Breast epithelium (tissue), 4 donors: ENCODE data around the gene TMEM266. TPM values are rescaled to one million over a fixed set of nuclear protein-coding genes. Genes with fewer than 3 reads are reported as not detected.

Experiments
- DNase-seq, 2 donors: peaks; one replicate each; pipeline ENCODE4 v3.0.0-alpha.2; 2019; ENCODE audit warnings: low spot score in 2 of 2
- H3K27ac ChIP-seq, 2 donors: fragments of 200-600 bp; sonication (generic) in 1 of 2; one replicate each; pipeline ENCODE4 v1.5.1; 2016 to 2019; ENCODE audit warnings: mild to moderate bottlenecking in 1 of 2
- H3K27me3 ChIP-seq, 2 donors: fragments of 200-600 bp; sonication (generic) in 1 of 2; one replicate each; pipeline versions ENCODE4 v1.5.1 to v1.6.0; 2017 to 2019; ENCODE audit warnings: control low read depth in 1 of 2, mild to moderate bottlenecking in 1 of 2
- H3K36me3 ChIP-seq: fragments of 200-600 bp; one replicate; pipeline ENCODE4 v1.5.1; 2019
- H3K4me1 ChIP-seq, 2 donors: fragments of 200-600 bp; sonication (generic); one replicate each; pipeline ENCODE4 v1.5.1; 2016 to 2019; ENCODE audit warnings: control low read depth in 1 of 2
- H3K4me3 ChIP-seq, 3 donors: fragments of 200-600 bp; sonication (generic); 1 replicate in 2 of 3; 2 replicates in 1 of 3; pipeline ENCODE4 v1.5.1; 2016 to 2019; ENCODE audit warnings: mild to moderate bottlenecking in 3 of 3, moderate library complexity in 2 of 3
- H3K9me3 ChIP-seq, 2 donors: fragments of 200-600 bp; sonication (generic) in 1 of 2; one replicate each; pipeline ENCODE4 v1.5.1; 2016 to 2019; ENCODE audit warnings: control low read depth in 1 of 2
- POLR2A ChIP-seq: fragments of 450-650 bp; IDR thresholded peaks from one replicate; pipeline ENCODE4 v1.6.1; 2016; ENCODE audit warnings: antibody characterized with exemption, mild to moderate bottlenecking, moderate library complexity
- POLR2AphosphoS5 ChIP-seq, 3 donors: sonication (generic); formaldehyde crosslinking; IDR thresholded peaks; one replicate each; pipeline ENCODE4 v1.6.1; 2017; ENCODE audit warnings: antibody characterized with exemption in 3 of 3
- intact Hi-C: fragments of 100-400 bp; cut with DNase I; formaldehyde crosslinking; loops from one replicate; pipeline ENCODE4 v1.15.1; 2023; ENCODE audit warnings: low total_unique reads
- total RNA-seq, 3 donors: library from RNA; depleted of rRNA; stranded (reverse); fragments of >200 nt; gene quantifications; one replicate each; pipeline ENCODE4 v1.1.0, GENCODE V29; 2016
- TF ChIP-seq, protein P1 (sequence below), 3 donors: fragments of 450-650 bp; IDR thresholded peaks; one replicate each; pipeline ENCODE4 v1.5.1; 2016 to 2017; ENCODE audit warnings: antibody characterized with exemption in 3 of 3, mild to moderate bottlenecking in 3 of 3, moderate library complexity in 3 of 3

TMEM266 gene
- total RNA-seq, 3 donors from 2014 or later = 0.29 to 0.32 TPM; not detected in 1

DNA sequence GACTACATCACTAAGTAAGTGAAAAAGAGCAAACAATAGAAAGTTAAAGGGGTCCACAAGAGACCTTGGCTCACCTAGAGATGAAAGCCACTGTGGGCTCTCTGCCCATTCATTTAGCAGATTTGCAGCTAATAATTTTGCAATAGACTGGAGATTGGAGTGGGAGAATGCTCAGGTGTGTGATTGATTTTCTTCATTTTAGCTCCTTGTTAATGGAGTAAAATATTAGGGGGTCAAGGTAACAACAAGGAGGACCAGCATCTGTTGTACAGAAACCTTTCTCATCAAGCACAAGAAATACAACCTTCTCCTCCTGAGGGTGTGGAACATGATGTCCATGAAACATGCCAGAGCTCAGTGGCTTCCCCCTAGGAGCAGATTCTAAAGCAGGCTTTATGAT is 63.2 kb downstream of the TMEM266 start:
- Histone ChIP-seq H3K27me3 (no peaks in the 10 kb centered on the region), H3K4me1 (no peaks in the 10 kb centered on the region), H3K27ac (no peak overlapping the region), H3K9me3 (no peaks in the 10 kb centered on the region), H3K4me3 (no peak overlapping the region), H3K36me3 (no peaks in the 10 kb centered on the region)
- TF ChIP-seq POLR2A (no peak), POLR2AphosphoS5 (IDR thresholded peaks at IDR 0.05) (no peak)
- TF ChIP-seq, protein P1, sequence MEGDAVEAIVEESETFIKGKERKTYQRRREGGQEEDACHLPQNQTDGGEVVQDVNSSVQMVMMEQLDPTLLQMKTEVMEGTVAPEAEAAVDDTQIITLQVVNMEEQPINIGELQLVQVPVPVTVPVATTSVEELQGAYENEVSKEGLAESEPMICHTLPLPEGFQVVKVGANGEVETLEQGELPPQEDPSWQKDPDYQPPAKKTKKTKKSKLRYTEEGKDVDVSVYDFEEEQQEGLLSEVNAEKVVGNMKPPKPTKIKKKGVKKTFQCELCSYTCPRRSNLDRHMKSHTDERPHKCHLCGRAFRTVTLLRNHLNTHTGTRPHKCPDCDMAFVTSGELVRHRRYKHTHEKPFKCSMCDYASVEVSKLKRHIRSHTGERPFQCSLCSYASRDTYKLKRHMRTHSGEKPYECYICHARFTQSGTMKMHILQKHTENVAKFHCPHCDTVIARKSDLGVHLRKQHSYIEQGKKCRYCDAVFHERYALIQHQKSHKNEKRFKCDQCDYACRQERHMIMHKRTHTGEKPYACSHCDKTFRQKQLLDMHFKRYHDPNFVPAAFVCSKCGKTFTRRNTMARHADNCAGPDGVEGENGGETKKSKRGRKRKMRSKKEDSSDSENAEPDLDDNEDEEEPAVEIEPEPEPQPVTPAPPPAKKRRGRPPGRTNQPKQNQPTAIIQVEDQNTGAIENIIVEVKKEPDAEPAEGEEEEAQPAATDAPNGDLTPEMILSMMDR (IDR thresholded peaks at IDR 0.05) = no peak
- intact Hi-C loops = loop anchor here (10.0 kb wide), 1 partner anchor 112 kb away; no protein-coding TSS in a partner anchor
- no peak for DNase-seq

DNA sequence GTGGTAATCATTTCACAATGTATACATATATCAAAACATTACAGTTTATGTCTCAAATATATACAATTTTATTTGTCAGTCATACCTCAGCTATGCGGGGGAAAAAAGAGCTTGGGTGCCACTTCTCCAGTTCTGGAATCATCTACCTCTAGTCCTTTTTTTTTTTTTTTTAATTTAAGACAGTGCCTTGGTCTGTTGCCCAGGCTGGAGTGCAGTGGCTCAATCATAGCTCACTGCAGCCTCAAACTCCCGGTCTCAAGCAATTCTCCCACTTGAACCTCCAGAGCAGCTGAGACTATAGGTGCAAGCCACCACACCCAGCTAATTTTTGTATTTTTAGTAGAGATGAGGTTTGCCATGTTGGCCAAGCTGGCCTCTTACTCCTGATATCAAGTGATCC is 67.4 kb downstream of the TMEM266 start:
- Histone ChIP-seq H3K27ac (no peak overlapping the region), H3K4me3 (no peak overlapping the region), H3K4me1 (no peaks in the 10 kb centered on the region), H3K36me3 (no peaks in the 10 kb centered on the region), H3K9me3 (no peaks in the 10 kb centered on the region), H3K27me3 (no peaks in the 10 kb centered on the region)
- TF ChIP-seq, protein P1 (IDR thresholded peaks at IDR 0.05) = no peak
- no peak for TF ChIP-seq POLR2AphosphoS5 (IDR thresholded peaks at IDR 0.05)
- TF ChIP-seq POLR2A = no peak
- DNase-seq = no peak
- intact Hi-C loops = loop anchor here (10.0 kb wide), 1 partner anchor 108 kb away; no protein-coding TSS in a partner anchor

DNA sequence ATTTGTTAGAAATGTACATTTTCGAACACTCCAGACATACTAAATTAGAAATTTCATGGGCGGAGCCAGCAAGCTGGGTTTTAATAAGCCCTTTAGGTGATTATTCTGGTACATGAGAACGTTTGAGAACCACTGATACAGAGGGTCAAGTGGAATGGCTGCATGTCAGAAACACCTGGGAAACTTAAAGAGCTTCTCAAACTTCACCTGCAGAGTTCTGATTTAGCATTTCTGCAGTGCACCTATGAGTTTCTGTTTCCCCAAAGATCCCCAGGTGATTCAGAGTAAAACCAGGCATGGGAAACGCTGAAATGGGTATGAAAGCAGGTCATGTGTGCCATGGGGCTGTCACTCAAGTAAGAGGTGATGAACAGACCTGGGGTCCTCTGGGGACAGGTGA is 68.1 kb downstream of the TMEM266 start:
- TF ChIP-seq, protein P1 (IDR thresholded peaks at IDR 0.05) = no peak
- no peak for TF ChIP-seq POLR2A
- no peak for TF ChIP-seq POLR2AphosphoS5 (IDR thresholded peaks at IDR 0.05)
- H3K27me3 ChIP-seq = no peaks in the 10 kb centered on the region
- no peaks in the 10 kb centered on the region for H3K9me3 ChIP-seq
- intact Hi-C loops = loop anchor here (10.0 kb wide), 1 partner anchor 107 kb away; no protein-coding TSS in a partner anchor
- H3K4me3 ChIP-seq = no peak overlapping the region
- no peak overlapping the region for H3K27ac ChIP-seq
- H3K4me1 ChIP-seq = no peaks in the 10 kb centered on the region
- DNase-seq = no peak
- H3K36me3 ChIP-seq = no peaks in the 10 kb centered on the region

DNA sequence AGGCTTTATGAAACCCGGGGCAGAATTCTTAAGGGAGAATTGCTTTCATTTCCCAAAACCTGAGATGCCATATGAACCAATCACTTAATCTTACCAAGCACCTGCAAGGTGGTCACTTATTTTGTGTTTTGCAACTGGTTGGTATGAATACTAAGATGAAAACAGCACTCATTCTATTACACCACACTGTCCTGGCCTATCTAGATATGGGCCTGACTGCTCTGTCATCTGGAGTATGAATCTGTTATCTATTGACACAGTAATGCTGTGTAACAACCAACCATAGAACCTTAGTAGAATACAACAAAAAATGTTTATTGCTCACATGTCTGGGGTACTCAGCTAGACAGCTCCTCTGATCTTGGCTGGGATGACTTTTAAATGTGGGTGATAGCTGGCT is 74.8 kb downstream of the TMEM266 start:
- no peaks in the 10 kb centered on the region for H3K27me3 ChIP-seq
- no peaks in the 10 kb centered on the region for H3K9me3 ChIP-seq
- intact Hi-C loops = no loop called here
- H3K36me3 ChIP-seq = no peaks in the 10 kb centered on the region
- H3K4me3 ChIP-seq = no peak overlapping the region
- DNase-seq = no peak
- H3K4me1 ChIP-seq = no peaks in the 10 kb centered on the region
- TF ChIP-seq, protein P1 (IDR thresholded peaks at IDR 0.05) = no peak
- TF ChIP-seq POLR2A (no peak), POLR2AphosphoS5 (IDR thresholded peaks at IDR 0.05) (no peak)
- H3K27ac ChIP-seq = no peak overlapping the region

DNA sequence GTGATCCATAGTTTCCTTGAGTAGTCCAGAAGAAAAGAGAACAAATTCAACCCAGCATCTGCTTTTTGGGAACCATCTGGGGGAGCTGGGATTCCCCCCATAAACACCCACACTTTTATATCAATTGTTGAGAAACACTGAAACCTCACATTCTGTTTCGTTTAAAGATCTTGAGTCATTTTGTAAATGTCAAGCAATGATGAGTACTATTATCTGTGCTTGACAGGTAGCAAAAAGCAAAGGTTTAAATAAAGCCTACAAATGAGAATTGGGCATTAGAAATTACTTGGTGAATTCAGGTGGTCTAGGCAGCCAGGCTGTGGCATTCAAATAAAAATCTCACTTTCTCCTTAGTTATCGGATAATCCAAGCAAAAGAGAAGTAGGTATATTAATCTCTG is 75.7 kb downstream of the TMEM266 start:
- no peak for DNase-seq
- Histone ChIP-seq H3K4me3 (no peak overlapping the region), H3K4me1 (no peaks in the 10 kb centered on the region), H3K27me3 (no peaks in the 10 kb centered on the region), H3K36me3 (no peaks in the 10 kb centered on the region), H3K9me3 (no peaks in the 10 kb centered on the region), H3K27ac (no peak overlapping the region)
- no peak for TF ChIP-seq POLR2A
- TF ChIP-seq, protein P1 (IDR thresholded peaks at IDR 0.05) = no peak
- no peak for TF ChIP-seq POLR2AphosphoS5 (IDR thresholded peaks at IDR 0.05)
- intact Hi-C loops = no loop called here
